Measurements from ENCODE around the gene PLD1.

PLD1 gene

DNA sequence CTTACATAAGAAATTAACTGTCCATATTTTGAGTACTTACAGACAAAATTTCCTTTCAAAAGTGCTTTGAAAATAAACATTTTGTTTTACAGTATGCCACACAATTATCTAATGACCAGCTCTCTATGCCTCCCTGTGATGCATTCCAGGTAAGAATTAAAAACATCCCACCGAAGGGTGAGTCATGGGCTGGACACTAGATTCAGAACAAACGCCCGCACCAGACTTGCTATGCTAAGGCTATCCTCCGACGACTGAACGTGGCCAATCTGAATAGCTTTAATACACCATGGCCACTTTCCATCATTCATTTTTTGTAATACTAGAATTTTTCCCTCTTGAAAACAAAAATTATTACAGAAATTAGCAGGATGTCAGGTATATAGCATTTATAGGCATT lies 210.3 kb downstream of the PLD1 start:
- no peaks in the 10 kb centered on the region for H3K4me1 ChIP-seq (ENCODE audit: control insufficient read depth, insufficient read depth, low read length)
- no peaks in the 10 kb centered on the region for H3K9me3 ChIP-seq (ENCODE audit: control insufficient read depth, insufficient read depth, low read depth, low read length)
- H3K4me3 ChIP-seq (ENCODE audit: low read depth, low read length), result no peak overlapping the region
- TF ChIP-seq WT1 (tag by site-specific recombination; IDR thresholded peaks at IDR 0.05), result no peak
- no peak for TF ChIP-seq ZFP3 (tag by site-specific recombination; IDR thresholded peaks at IDR 0.05; ENCODE audit: low read depth)
- TF ChIP-seq, protein P1, sequence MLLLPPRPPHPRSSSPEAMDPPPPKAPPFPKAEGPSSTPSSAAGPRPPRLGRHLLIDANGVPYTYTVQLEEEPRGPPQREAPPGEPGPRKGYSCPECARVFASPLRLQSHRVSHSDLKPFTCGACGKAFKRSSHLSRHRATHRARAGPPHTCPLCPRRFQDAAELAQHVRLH (tag by site-specific recombination; IDR thresholded peaks at IDR 0.05), result no peak
- no peak for TF ChIP-seq ZNF544 (tag by site-specific recombination; IDR thresholded peaks at IDR 0.05)
- no peak for TF ChIP-seq SCRT1 (tag by site-specific recombination; IDR thresholded peaks at IDR 0.05; ENCODE audit: borderline replicate concordance)
- TF ChIP-seq RBAK (tag by site-specific recombination; IDR thresholded peaks at IDR 0.05), result no peak
- TF ChIP-seq, protein P2, sequence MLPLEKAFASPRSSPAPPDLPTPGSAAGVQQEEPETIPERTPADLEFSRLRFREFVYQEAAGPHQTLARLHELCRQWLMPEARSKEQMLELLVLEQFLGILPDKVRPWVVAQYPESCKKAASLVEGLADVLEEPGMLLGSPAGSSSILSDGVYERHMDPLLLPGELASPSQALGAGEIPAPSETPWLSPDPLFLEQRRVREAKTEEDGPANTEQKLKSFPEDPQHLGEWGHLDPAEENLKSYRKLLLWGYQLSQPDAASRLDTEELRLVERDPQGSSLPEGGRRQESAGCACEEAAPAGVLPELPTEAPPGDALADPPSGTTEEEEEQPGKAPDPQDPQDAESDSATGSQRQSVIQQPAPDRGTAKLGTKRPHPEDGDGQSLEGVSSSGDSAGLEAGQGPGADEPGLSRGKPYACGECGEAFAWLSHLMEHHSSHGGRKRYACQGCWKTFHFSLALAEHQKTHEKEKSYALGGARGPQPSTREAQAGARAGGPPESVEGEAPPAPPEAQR (tag by site-specific recombination; IDR thresholded peaks at IDR 0.05), result no peak
- TF ChIP-seq ZNF777 (tag by site-specific recombination; IDR thresholded peaks at IDR 0.05; ENCODE audit: borderline replicate concordance), result no peak
- TF ChIP-seq ZNF214 (tag by site-specific recombination; IDR thresholded peaks at IDR 0.05; ENCODE audit: borderline replicate concordance), result no peak
- TF ChIP-seq MYNN (tag by site-specific recombination; IDR thresholded peaks at IDR 0.05; ENCODE audit: borderline replicate concordance), result no peak
- TF ChIP-seq ZNF660 (tag by site-specific recombination; IDR thresholded peaks at IDR 0.05), result no peak
- TF ChIP-seq ZNF266 (tag by site-specific recombination; IDR thresholded peaks at IDR 0.05; ENCODE audit: low read depth), result no peak
- ChIA-PET POLR2A (interaction anchor here (0.7 kb wide), 1 partner anchor 13 kb away, joined by 5 read pairs; no protein-coding TSS in a partner anchor), CTCF (interaction anchor here (3.3 kb wide), 1 partner anchor 14 kb away, joined by 12 read pairs; no protein-coding TSS in a partner anchor)
- peaks cover 0 to 12% of the 10 kb centered on the region in 2 experiments; a peak in 1 of 3 replicates for H3K36me3 ChIP-seq (ENCODE audit: control insufficient read depth in 2 of 2, insufficient read depth in 1 of 2, low read length in 2 of 2)
- no peak overlapping the region for H3K27ac ChIP-seq (ENCODE audit: extremely low read depth, low read depth, low read length)

DNA sequence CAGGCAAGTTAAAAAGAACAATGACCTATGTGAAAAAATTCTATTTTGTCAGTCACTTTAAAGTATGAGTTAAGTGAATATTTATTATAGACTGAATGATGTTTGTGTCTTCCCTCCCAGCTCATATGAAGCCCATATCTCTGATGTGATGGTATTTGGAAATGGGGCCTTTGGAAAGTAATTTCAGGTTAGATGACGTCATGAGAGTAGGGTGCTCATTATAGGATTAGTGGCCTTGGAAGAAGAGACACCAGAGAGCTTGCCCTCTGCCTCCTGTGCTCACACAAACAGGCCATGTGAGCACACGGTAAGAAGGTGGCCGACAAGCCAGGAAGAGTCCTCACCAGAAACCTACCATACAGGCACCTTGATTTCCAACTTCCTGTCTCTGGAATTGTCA lies 211.3 kb downstream of the PLD1 start:
- Histone ChIP-seq H3K27ac (ENCODE audit: extremely low read depth, low read depth, low read length) (no peak overlapping the region), H3K4me3 (ENCODE audit: low read depth, low read length) (no peak overlapping the region), H3K4me1 (ENCODE audit: control insufficient read depth, insufficient read depth, low read length) (no peaks in the 10 kb centered on the region), H3K36me3 (ENCODE audit: control insufficient read depth in 2 of 2, insufficient read depth in 1 of 2, low read length in 2 of 2) (peaks cover 0 to 12% of the 10 kb centered on the region in 2 experiments; a peak in 1 of 3 replicates), H3K9me3 (ENCODE audit: control insufficient read depth, insufficient read depth, low read depth, low read length) (no peaks in the 10 kb centered on the region)
- TF ChIP-seq KLF10 (tag by site-specific recombination; IDR thresholded peaks at IDR 0.05) (no peak), SP7 (tag by site-specific recombination; IDR thresholded peaks at IDR 0.05) (peak; percentile 74), KLF7 (tag by site-specific recombination; IDR thresholded peaks at IDR 0.05; ENCODE audit: borderline replicate concordance) (no peak), ZNF654 (tag by site-specific recombination; IDR thresholded peaks at IDR 0.05; ENCODE audit: low read depth) (no peak), ZNF529 (tag by site-specific recombination; IDR thresholded peaks at IDR 0.05; ENCODE audit: insufficient replicate concordance) (no peak), HOXA7 (CRISPR knock-in tag; IDR thresholded peaks at IDR 0.05; ENCODE audit: borderline replicate concordance) (no peak), ZNF324 (tag by site-specific recombination; IDR thresholded peaks at IDR 0.05) (no peak)
- TF ChIP-seq, protein P3, sequence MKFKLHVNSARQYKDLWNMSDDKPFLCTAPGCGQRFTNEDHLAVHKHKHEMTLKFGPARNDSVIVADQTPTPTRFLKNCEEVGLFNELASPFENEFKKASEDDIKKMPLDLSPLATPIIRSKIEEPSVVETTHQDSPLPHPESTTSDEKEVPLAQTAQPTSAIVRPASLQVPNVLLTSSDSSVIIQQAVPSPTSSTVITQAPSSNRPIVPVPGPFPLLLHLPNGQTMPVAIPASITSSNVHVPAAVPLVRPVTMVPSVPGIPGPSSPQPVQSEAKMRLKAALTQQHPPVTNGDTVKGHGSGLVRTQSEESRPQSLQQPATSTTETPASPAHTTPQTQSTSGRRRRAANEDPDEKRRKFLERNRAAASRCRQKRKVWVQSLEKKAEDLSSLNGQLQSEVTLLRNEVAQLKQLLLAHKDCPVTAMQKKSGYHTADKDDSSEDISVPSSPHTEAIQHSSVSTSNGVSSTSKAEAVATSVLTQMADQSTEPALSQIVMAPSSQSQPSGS (tag by site-specific recombination; IDR thresholded peaks at IDR 0.05; ENCODE audit: low read depth), result peak; percentile 35; the same call in 1 of the 2 replicates
- TF ChIP-seq, protein P4, sequence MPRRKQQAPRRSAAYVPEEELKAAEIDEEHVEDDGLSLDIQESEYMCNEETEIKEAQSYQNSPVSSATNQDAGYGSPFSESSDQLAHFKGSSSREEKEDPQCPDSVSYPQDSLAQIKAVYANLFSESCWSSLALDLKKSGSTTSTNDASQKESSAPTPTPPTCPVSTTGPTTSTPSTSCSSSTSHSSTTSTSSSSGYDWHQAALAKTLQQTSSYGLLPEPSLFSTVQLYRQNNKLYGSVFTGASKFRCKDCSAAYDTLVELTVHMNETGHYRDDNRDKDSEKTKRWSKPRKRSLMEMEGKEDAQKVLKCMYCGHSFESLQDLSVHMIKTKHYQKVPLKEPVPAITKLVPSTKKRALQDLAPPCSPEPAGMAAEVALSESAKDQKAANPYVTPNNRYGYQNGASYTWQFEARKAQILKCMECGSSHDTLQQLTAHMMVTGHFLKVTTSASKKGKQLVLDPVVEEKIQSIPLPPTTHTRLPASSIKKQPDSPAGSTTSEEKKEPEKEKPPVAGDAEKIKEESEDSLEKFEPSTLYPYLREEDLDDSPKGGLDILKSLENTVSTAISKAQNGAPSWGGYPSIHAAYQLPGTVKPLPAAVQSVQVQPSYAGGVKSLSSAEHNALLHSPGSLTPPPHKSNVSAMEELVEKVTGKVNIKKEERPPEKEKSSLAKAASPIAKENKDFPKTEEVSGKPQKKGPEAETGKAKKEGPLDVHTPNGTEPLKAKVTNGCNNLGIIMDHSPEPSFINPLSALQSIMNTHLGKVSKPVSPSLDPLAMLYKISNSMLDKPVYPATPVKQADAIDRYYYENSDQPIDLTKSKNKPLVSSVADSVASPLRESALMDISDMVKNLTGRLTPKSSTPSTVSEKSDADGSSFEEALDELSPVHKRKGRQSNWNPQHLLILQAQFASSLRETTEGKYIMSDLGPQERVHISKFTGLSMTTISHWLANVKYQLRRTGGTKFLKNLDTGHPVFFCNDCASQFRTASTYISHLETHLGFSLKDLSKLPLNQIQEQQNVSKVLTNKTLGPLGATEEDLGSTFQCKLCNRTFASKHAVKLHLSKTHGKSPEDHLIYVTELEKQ (tag by site-specific recombination; IDR thresholded peaks at IDR 0.05; ENCODE audit: borderline replicate concordance), result no peak
- TF ChIP-seq, protein P5, sequence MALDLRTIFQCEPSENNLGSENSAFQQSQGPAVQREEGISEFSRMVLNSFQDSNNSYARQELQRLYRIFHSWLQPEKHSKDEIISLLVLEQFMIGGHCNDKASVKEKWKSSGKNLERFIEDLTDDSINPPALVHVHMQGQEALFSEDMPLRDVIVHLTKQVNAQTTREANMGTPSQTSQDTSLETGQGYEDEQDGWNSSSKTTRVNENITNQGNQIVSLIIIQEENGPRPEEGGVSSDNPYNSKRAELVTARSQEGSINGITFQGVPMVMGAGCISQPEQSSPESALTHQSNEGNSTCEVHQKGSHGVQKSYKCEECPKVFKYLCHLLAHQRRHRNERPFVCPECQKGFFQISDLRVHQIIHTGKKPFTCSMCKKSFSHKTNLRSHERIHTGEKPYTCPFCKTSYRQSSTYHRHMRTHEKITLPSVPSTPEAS (tag by site-specific recombination; IDR thresholded peaks at IDR 0.05), result no peak
- TF ChIP-seq, protein P6, sequence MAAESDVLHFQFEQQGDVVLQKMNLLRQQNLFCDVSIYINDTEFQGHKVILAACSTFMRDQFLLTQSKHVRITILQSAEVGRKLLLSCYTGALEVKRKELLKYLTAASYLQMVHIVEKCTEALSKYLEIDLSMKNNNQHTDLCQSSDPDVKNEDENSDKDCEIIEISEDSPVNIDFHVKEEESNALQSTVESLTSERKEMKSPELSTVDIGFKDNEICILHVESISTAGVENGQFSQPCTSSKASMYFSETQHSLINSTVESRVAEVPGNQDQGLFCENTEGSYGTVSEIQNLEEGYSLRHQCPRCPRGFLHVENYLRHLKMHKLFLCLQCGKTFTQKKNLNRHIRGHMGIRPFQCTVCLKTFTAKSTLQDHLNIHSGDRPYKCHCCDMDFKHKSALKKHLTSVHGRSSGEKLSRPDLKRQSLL (tag by site-specific recombination; IDR thresholded peaks at IDR 0.05), result no peak
- TF ChIP-seq, protein P7, sequence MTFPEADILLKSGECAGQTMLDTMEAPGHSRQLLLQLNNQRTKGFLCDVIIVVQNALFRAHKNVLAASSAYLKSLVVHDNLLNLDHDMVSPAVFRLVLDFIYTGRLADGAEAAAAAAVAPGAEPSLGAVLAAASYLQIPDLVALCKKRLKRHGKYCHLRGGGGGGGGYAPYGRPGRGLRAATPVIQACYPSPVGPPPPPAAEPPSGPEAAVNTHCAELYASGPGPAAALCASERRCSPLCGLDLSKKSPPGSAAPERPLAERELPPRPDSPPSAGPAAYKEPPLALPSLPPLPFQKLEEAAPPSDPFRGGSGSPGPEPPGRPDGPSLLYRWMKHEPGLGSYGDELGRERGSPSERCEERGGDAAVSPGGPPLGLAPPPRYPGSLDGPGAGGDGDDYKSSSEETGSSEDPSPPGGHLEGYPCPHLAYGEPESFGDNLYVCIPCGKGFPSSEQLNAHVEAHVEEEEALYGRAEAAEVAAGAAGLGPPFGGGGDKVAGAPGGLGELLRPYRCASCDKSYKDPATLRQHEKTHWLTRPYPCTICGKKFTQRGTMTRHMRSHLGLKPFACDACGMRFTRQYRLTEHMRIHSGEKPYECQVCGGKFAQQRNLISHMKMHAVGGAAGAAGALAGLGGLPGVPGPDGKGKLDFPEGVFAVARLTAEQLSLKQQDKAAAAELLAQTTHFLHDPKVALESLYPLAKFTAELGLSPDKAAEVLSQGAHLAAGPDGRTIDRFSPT (tag by site-specific recombination; IDR thresholded peaks at IDR 0.05), result no peak
- ChIA-PET CTCF (interaction anchor here (1.5 kb wide), 1 partner anchor 15 kb away, joined by 5 read pairs; no protein-coding TSS in a partner anchor), POLR2A (no interaction called here)

Measured in HEK293 (cell line).